Lower lobe of right lung (tissue), 2 donors: ENCODE measurements around the gene SPIN1. TPM values are rescaled to one million over a fixed set of nuclear protein-coding genes. Genes with fewer than 3 reads are reported as not detected.

ENCODE experiments used
- ATAC-seq, 2 donors: fragments of 200-7000 bp; cut with Tn5 transposase; one replicate each; pipeline ENCODE4 v1.9.1; 2020 to 2022; ENCODE audit warnings: mild to moderate bottlenecking in 2 of 2, moderate library complexity in 2 of 2
- DNase-seq: peaks from one replicate; pipeline ENCODE4 v3.0.0-alpha.2; 2020
- H3K27ac ChIP-seq: fragments of 200-600 bp; one replicate; pipeline ENCODE4 v1.8.0; 2022
- H3K27me3 ChIP-seq: fragments of 200-600 bp; one replicate; pipeline ENCODE4 v1.8.0; 2022; ENCODE audit warnings: low read depth
- H3K36me3 ChIP-seq: fragments of 200-600 bp; one replicate; pipeline ENCODE4 v1.8.0; 2022; ENCODE audit warnings: mild to moderate bottlenecking
- H3K4me1 ChIP-seq: fragments of 200-600 bp; one replicate; pipeline ENCODE4 v1.8.0; 2022
- H3K4me3 ChIP-seq: fragments of 200-600 bp; one replicate; pipeline ENCODE4 v1.8.0; 2022; ENCODE audit warnings: mild to moderate bottlenecking
- H3K9me3 ChIP-seq: fragments of 200-600 bp; one replicate; pipeline ENCODE4 v1.8.0; 2022
- CTCF ChIP-seq: fragments of 200-600 bp; IDR thresholded peaks from one replicate; pipeline ENCODE4 v1.8.0; 2022; ENCODE audit warnings: antibody characterized with exemption, mild to moderate bottlenecking
- intact Hi-C: fragments of 100-400 bp; cut with DNase I; formaldehyde crosslinking; loops from one replicate; pipeline ENCODE4 v1.11.0; 2022
- total RNA-seq: library from RNA; stranded (reverse); fragmentation: NEBNext Ultra II Directional; extraction: Animal tissue kit (Norgen Biotek cat#: 25700); gene quantifications from one replicate; pipeline ENCODE4 v1.2.1, GENCODE V29; 2021
- donor health status: DM: no; HTN: yes; CAD: no; lungs with severe emphysema.

Gene SPIN1
- total RNA-seq, 1 donor from 2014 or later = 59.5 TPM

GRCh38 chr9:88527618-88528017, 139.4 kb downstream of the SPIN1 start:
- DNase-seq = no peak
- Histone ChIP-seq H3K27me3 (peaks cover 5% of the 10 kb centered on the region), H3K36me3 (no peaks in the 10 kb centered on the region), H3K27ac (no peak overlapping the region), H3K4me3 (no peak overlapping the region), H3K9me3 (no peaks in the 10 kb centered on the region), H3K4me1 (no peaks in the 10 kb centered on the region)
- ATAC-seq = no peak
- intact Hi-C loops = no loop called here
- no peak for TF ChIP-seq CTCF

Other genes starting within 250 kb of the SPIN1 start
- not detected for gene SPATA31C2, start 250.0 kb upstream of the SPIN1 start, total RNA-seq
- 0.71 TPM for gene NXNL2, start 146.7 kb downstream of the SPIN1 start, total RNA-seq